GM12878 (cell line): Measurements from ENCODE around the gene VSIG10. TPM values are rescaled to one million over a fixed set of nuclear protein-coding genes. Genes with fewer than 3 reads are reported as not detected.

ENCODE experiments used
- ATAC-seq: fragments of 200-7000 bp; cut with Tn5 transposase; 3 replicates; pipeline ENCODE4 v1.9.1; 2020; ENCODE audit warnings: mild to moderate bottlenecking, moderate library complexity
- BruUV-seq: library from RNA; stranded (reverse); fragments of 400-500 nt; replicated peaks from 2 replicates; lab custom pipeline; 2021; lab: Mats Ljungman, UMichigan
- CTCF ChIA-PET: fragments of 300-600 bp; sonication (Branson Sonifier 250); formaldehyde crosslinking; extraction: SDS; loops from one replicate; lab custom pipeline; 2021; ENCODE audit warnings: inconsistent platforms; lab: Yijun Ruan, JAX
- POLR2A ChIA-PET: fragments of 350-600 bp; formaldehyde crosslinking; extraction: SDS; loops from one replicate; lab custom pipeline; 2021; ENCODE audit warnings: inconsistent platforms; lab: Charles Lee
- RAD21 ChIA-PET: fragments of 300-600 bp; sonication (Branson Sonifier 250); formaldehyde crosslinking; loops from one replicate; lab custom pipeline; 2023; ENCODE audit warnings: antibody characterized with exemption; ENCODE audit not compliant: unreplicated experiment; lab: Charles Lee
- SMC1A ChIA-PET: fragments of 300-600 bp; sonication (Branson Sonifier 250); formaldehyde crosslinking; loops from one replicate; lab custom pipeline; 2023; ENCODE audit not compliant: unreplicated experiment, uncharacterized antibody; lab: Charles Lee
- DNase-seq: peaks from one replicate; pipeline ENCODE4 v3.0.0-alpha.2; 2011; ENCODE audit warnings: low read depth, low spot score
- FAIRE-seq: peaks from 3 replicates; lab custom pipeline; 2011; peaks lifted over from hg19 to GRCh38; lab: Jason Lieb, UNC
- H2AFZ ChIP-seq: 2 replicates; pipeline ENCODE4 v1.6.0; 2011; ENCODE audit warnings: low read depth, low read length, control low read depth; ENCODE audit not compliant: control insufficient read depth
- H3K27ac ChIP-seq: 2 replicates; pipeline ENCODE4 v1.5.1; 2011; ENCODE audit warnings: control low read depth; ENCODE audit not compliant: control insufficient read depth, insufficient read depth
- H3K27me3 ChIP-seq, 2 experiments: replicated peaks in 1 of 2; 2 replicates each; pipeline versions ENCODE4 v1.6.0 to v1.6.1; 2011; ENCODE audit warnings: low read length in 1 of 2; ENCODE audit not compliant: control insufficient read depth in 2 of 2, insufficient read depth in 2 of 2
- H3K36me3 ChIP-seq, 2 experiments: 2 replicates each; pipeline ENCODE4 v1.5.1; 2011; ENCODE audit warnings: low read length in 1 of 2; ENCODE audit not compliant: control insufficient read depth in 2 of 2, insufficient read depth in 2 of 2
- H3K4me1 ChIP-seq: 2 replicates; pipeline ENCODE4 v1.6.1; 2011; ENCODE audit warnings: mild to moderate bottlenecking, low read length, moderate library complexity, mixed read lengths; ENCODE audit not compliant: control insufficient read depth, insufficient read depth
- H3K4me2 ChIP-seq: 2 replicates; pipeline ENCODE4 v1.6.0; 2011; ENCODE audit warnings: control low read depth; ENCODE audit not compliant: control insufficient read depth, insufficient read depth
- H3K4me3 ChIP-seq: fragments of 200-600 bp; sonication (generic); 2 replicates; pipeline ENCODE4 v1.5.1; 2016
- H3K79me2 ChIP-seq: 2 replicates; pipeline ENCODE4 v1.6.0; 2011; ENCODE audit warnings: low read length; ENCODE audit not compliant: control insufficient read depth, insufficient read depth
- H3K9ac ChIP-seq: 2 replicates; pipeline ENCODE4 v1.8.0; 2011; ENCODE audit warnings: low read length, control low read depth, mixed read lengths; ENCODE audit not compliant: control insufficient read depth, insufficient read depth
- H3K9me3 ChIP-seq: replicated peaks from 3 replicates; pipeline ENCODE4 v1.5.1; 2011; ENCODE audit warnings: mild to moderate bottlenecking, low read length; ENCODE audit not compliant: control insufficient read depth, insufficient read depth
- H4K20me1 ChIP-seq: 2 replicates; pipeline ENCODE4 v1.6.0; 2011; ENCODE audit not compliant: control insufficient read depth, insufficient read depth
- ASH2L ChIP-seq: fragments of 300-600, 200-600 bp; sonication (generic); IDR thresholded peaks from 2 replicates; pipeline ENCODE4 v1.6.1; 2017; ENCODE audit warnings: low read depth, mild to moderate bottlenecking, borderline replicate concordance
- BACH1 ChIP-seq: fragments of 450-650 bp; IDR thresholded peaks from 2 replicates; pipeline ENCODE4 v1.6.1; 2017; ENCODE audit warnings: mild to moderate bottlenecking, borderline replicate concordance
- IKZF1 ChIP-seq: fragments of 450-650 bp; conservative IDR thresholded peaks from 2 replicates; pipeline ENCODE4 v1.6.1; 2017; ENCODE audit warnings: antibody characterized with exemption, mild to moderate bottlenecking
- IRF5 ChIP-seq: fragments of 450-650 bp; IDR thresholded peaks from 2 replicates; pipeline ENCODE4 v1.6.1; 2017; ENCODE audit warnings: borderline replicate concordance
- JUND ChIP-seq: IDR thresholded peaks from 2 replicates; pipeline ENCODE4 v1.6.1; 2012; ENCODE audit warnings: low read depth, mild to moderate bottlenecking, low read length, improper control_type of control experiment, moderate library complexity
- MAX ChIP-seq: IDR thresholded peaks from 2 replicates; pipeline ENCODE4 v1.6.1; 2012; ENCODE audit warnings: low read depth, low read length, improper control_type of control experiment
- NR2F1 ChIP-seq: fragments of 450-650 bp; conservative IDR thresholded peaks from 2 replicates; pipeline ENCODE4 v1.6.1; 2017; ENCODE audit warnings: mild to moderate bottlenecking
- RELB ChIP-seq: fragments of 450-650 bp; IDR thresholded peaks from 2 replicates; pipeline ENCODE4 v1.6.1; 2017; ENCODE audit warnings: low read depth, mild to moderate bottlenecking, moderate library complexity
- RFX5 ChIP-seq: IDR thresholded peaks from 2 replicates; pipeline ENCODE4 v1.6.1; 2011; ENCODE audit warnings: low read depth, low read length, improper control_type of control experiment
- SKIL ChIP-seq: fragments of 450-650 bp; IDR thresholded peaks from 2 replicates; pipeline ENCODE4 v1.6.1; 2017; ENCODE audit warnings: mild to moderate bottlenecking, low read depth, inconsistent platforms; ENCODE audit not compliant: poor library complexity, severe bottlenecking
- TCF12 ChIP-seq: IDR thresholded peaks from 2 replicates; pipeline ENCODE4 v1.6.1; 2011; ENCODE audit warnings: low read depth, mild to moderate bottlenecking, low read length
- WGBS: methylation state at CpG from one replicate; pipeline ENCODE4 v1.1.6; 2016; ENCODE audit warnings: low lambda C conversion rate; ENCODE audit not compliant: insufficient replicate concordance, insufficient coverage; ENCODE audit errors: missing lambda C conversion rate; 5-methylcytosine and 5-hydroxymethylcytosine counted together
- in situ Hi-C: fragments of 300-500 bp; cut with MboI; formaldehyde crosslinking; loops from 9 replicates; pipeline ENCODE4 v1.14.3; 2018; ENCODE audit warnings: mixed read lengths
- intact Hi-C: fragments of 100-400 bp; cut with micrococcal nuclease; formaldehyde crosslinking; loops from one replicate; pipeline ENCODE4 v1.14.2; 2022; ENCODE audit not compliant: unreplicated experiment
- polyA plus RNA-seq, 11 experiments: library from polyadenylated mRNA; depleted of rRNA in 4 of 11; unstranded in 6 of 11; stranded (reverse) in 5 of 11; fragments of >200 nt; fragmentation: Nextera tagmentation in 4 of 11; fragmentation: Illumina TruSeq in 1 of 11; extraction: Ambion mirVana in 4 of 11; extraction: Trizol in 1 of 11; gene quantifications; 1 replicate in 1 of 11; 2 replicates in 10 of 11; pipeline versions ENCODE4 v1.2.1 to v1.2.3, GENCODE V29; 2011 to 2016; ENCODE audit warnings: inconsistent platforms in 2 of 11, missing spikeins in 2 of 11, low read depth in 1 of 11
- total RNA-seq, 4 experiments: library from RNA; depleted of rRNA in 3 of 4; stranded (reverse); fragments of >200 nt in 3 of 4; fragmentation: Illumina TruSeq in 1 of 4; extraction: Trizol in 1 of 4; gene quantifications; 2 replicates each; pipeline versions ENCODE4 v1.2.1 to v1.2.3, GENCODE V29; 2013 to 2021
- TF ChIP-seq, protein P1 (sequence below): fragments of 450-650 bp; IDR thresholded peaks from 2 replicates; pipeline ENCODE4 v1.6.1; 2017; ENCODE audit warnings: mild to moderate bottlenecking
- TF ChIP-seq, protein P2 (sequence below): IDR thresholded peaks from 2 replicates; pipeline ENCODE4 v1.6.1; 2011; ENCODE audit warnings: borderline replicate concordance, low read depth, mild to moderate bottlenecking, moderate library complexity, mixed read lengths, low read length; ENCODE audit not compliant: insufficient read depth; ENCODE audit errors: extremely low read length
- TF ChIP-seq, protein P3 (sequence below): fragments of 450-650 bp; IDR thresholded peaks from 2 replicates; pipeline ENCODE4 v1.6.1; 2016; ENCODE audit warnings: mild to moderate bottlenecking

Gene VSIG10
- total and polyA plus RNA-seq, 10 of the 15 experiments (the other 5 are each of a cell fraction or from before 2014, with no cell fraction given) = 3.4 to 10.2 (median 5.8) TPM

DNA sequence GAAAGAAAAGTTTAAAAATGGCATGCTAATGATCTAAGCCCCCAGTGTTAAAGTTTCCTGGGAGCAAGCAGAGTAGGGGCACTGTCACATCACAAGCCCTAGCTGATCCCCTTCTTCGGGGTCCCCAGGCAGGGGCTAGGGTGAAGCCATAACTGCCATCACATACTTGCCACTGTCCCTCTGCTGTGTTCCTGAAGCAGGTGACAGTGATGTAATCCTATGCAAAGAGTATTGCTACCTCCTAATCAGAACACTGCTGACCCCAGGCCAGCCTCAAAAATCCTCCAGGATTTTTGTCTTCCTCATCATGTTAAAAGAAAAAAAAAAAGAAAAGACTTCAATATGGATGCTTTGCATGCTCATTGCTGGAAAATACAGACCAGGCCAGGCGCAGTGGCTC lies 88.5 kb downstream of the VSIG10 start:
- Histone ChIP-seq H3K4me1 (0 out of 2 replicates have a peak, but pooled peaks cover 3% of the 10 kb centered on the region), H3K4me2 (no peak overlapping the region), H3K9me3 (no peaks in the 10 kb centered on the region; the same call in 2 of the 3 replicates), H3K4me3 (no peak overlapping the region), H3K27ac (no peak overlapping the region), H4K20me1 (no peaks in the 10 kb centered on the region), H3K79me2 (peaks cover 18% of the 10 kb centered on the region), H2AFZ (no peak overlapping the region), H3K36me3 (peaks cover 3 to 4% of the 10 kb centered on the region in 2 experiments; a peak in 2 of 4 replicates), H3K27me3 (no peaks in the 10 kb centered on the region), H3K9ac (no peak overlapping the region)
- RAD21 ChIA-PET = no interaction called here
- TF ChIP-seq IRF5 (no peak), TCF12 (no peak), MAX (no peak), RFX5 (no peak), RELB (no peak), JUND (no peak), BACH1 (no peak), NR2F1 (no peak), SKIL (no peak), IKZF1 (no peak), ASH2L (no peak)
- TF ChIP-seq, protein P1, sequence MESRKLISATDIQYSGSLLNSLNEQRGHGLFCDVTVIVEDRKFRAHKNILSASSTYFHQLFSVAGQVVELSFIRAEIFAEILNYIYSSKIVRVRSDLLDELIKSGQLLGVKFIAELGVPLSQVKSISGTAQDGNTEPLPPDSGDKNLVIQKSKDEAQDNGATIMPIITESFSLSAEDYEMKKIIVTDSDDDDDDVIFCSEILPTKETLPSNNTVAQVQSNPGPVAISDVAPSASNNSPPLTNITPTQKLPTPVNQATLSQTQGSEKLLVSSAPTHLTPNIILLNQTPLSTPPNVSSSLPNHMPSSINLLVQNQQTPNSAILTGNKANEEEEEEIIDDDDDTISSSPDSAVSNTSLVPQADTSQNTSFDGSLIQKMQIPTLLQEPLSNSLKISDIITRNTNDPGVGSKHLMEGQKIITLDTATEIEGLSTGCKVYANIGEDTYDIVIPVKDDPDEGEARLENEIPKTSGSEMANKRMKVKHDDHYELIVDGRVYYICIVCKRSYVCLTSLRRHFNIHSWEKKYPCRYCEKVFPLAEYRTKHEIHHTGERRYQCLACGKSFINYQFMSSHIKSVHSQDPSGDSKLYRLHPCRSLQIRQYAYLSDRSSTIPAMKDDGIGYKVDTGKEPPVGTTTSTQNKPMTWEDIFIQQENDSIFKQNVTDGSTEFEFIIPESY = no peak
- TF ChIP-seq, protein P2, sequence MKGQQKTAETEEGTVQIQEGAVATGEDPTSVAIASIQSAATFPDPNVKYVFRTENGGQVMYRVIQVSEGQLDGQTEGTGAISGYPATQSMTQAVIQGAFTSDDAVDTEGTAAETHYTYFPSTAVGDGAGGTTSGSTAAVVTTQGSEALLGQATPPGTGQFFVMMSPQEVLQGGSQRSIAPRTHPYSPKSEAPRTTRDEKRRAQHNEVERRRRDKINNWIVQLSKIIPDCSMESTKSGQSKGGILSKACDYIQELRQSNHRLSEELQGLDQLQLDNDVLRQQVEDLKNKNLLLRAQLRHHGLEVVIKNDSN = no peak
- TF ChIP-seq, protein P3, sequence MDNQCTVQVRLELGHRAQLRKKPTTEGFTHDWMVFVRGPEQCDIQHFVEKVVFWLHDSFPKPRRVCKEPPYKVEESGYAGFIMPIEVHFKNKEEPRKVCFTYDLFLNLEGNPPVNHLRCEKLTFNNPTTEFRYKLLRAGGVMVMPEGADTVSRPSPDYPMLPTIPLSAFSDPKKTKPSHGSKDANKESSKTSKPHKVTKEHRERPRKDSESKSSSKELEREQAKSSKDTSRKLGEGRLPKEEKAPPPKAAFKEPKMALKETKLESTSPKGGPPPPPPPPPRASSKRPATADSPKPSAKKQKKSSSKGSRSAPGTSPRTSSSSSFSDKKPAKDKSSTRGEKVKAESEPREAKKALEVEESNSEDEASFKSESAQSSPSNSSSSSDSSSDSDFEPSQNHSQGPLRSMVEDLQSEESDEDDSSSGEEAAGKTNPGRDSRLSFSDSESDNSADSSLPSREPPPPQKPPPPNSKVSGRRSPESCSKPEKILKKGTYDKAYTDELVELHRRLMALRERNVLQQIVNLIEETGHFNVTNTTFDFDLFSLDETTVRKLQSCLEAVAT = no peak
- FAIRE-seq (no peak), DNase-seq (no peak), ATAC-seq (no peak)
- POLR2A ChIA-PET = no interaction called here
- SMC1A ChIA-PET = no interaction called here
- BruUV-seq = no TSS peak
- 50% methylated on average over 2 of the region's 2 CpGs for WGBS
- intact Hi-C loops = loop anchor here (5.0 kb wide), 1 partner anchor 138 kb away; no protein-coding TSS in a partner anchor
- CTCF ChIA-PET = no interaction called here
- in situ Hi-C loops = no loop called here
